Right renal pelvis (tissue), 4 donors: Measurements from ENCODE around the gene DHCR24. TPM values are rescaled to one million over a fixed set of nuclear protein-coding genes. Genes with fewer than 3 reads are reported as not detected.
"Not testable (repeated sequence)": the region's sequence is repeated elsewhere in the genome, so short reads cannot be mapped to it uniquely, and the experiment has no call there.

Source experiments
- DNase-seq, 4 donors: peaks; one replicate each; pipeline ENCODE4 v3.0.0-alpha.2; 2013; ENCODE audit warnings: low read depth in 4 of 4, low spot score in 3 of 4, missing footprints in 1 of 4
- polyA plus RNA-seq, 4 donors: library from polyadenylated mRNA; unstranded; fragments of 120-200 nt; gene quantifications; one replicate each; pipeline ENCODE4 v1.2.1, GENCODE V29; 2013; ENCODE audit not compliant: insufficient read length in 4 of 4

The DHCR24 gene
- polyA plus RNA-seq, 4 donors: 72.1 to 92.3 (median 79.8) TPM

GRCh38 chr1:54889132-54889725 is 2.2 kb upstream of the DHCR24 start:
- no peak for DNase-seq

GRCh38 chr1:54888080-54888733 is 1.2 kb upstream of the DHCR24 start:
- no peak for DNase-seq

- DNase-seq: no peak
These were observed 673 bp upstream of the DHCR24 start for GRCh38 chr1:54887665-54888071.

- no peak for DNase-seq
These were observed 930 bp downstream of the DHCR24 start for GRCh38 chr1:54885807-54886723.

GRCh38 chr1:54885237-54885679 is 1.7 kb downstream of the DHCR24 start:
- no peak for DNase-seq

DNA sequence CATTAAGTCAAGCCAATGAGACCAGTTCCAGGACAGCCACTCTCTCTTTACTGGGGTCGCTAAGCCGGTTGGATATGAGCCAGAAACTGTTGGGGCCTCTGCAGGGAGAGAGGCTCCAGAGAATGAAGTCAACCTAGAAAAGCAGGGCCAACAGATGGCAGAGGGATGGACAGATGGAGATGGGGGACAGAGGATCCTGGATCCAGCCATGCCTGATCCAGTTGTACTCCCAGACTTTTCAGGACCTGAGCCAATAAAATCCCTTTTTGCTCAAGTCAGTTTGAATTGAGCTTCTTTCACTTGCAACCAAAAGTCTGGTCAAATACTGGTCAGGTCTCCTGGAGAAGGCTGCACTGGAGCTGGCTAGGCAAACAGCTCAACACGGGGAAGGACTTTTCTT is 2.2 kb downstream of the DHCR24 start:
- DNase-seq: no peak

DNA sequence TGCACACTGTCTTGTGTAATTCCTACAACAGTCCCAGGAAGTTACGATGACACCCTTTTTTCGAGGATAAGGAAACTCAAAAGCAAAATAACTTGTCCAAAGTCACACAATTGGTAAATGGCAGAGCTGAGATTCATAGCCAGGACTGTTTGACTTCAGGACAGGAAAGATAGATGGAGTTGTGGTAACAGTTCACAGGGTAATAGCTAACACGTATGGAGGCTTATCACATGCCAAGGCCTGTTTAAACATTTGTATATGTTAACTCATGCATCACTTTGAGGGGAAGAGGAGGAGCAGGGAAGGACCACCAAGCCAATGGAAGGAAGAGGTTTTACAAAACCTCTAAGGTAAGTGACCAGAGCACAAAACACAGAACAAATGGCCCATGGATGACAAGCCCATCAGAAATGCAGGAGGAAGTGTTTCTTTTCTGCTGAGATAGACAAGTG is 2.8 kb downstream of the DHCR24 start:
- no peak for DNase-seq

- no peak for DNase-seq
These were observed 3.5 kb downstream of the DHCR24 start for GRCh38 chr1:54883349-54884102.

- DNase-seq: no peak
These were observed 4.5 kb downstream of the DHCR24 start for GRCh38 chr1:54882519-54882918.

DNA sequence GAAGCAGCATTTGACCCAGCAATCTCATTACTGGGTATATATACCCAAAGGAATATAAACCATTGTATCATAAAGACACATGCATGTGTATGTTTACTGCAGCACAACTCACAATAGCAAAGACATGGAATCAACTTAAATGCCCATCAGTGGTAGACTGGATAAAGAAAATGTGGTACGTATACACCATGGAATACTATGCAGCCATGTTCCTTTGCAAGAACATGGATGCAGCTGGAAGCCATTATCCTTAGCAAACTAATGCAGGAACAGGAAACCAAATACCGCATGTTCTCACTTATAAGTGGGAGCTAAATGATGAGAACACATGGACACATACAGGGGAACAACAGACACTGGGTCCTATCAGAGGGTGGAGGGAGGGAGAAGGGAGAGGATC is 5.4 kb downstream of the DHCR24 start:
- DNase-seq: not testable (repeated sequence)

DNA sequence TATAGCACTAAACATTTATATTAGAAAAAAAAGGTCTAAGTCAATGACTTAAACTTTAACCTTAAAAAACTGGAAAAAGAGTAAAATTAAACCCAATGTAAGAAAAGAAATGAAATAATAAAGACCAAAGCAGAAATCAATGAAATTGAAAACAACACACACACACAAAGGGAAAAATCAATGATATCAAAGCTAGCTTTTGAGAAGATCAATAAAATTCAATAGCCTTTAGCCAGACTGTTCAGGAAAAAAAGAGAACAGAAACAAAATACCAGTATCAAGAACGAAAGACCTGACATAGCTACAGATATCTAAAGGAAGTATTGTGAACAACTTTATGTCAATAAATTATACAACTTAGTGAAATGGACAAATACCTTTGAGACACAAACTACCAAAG is 7.1 kb downstream of the DHCR24 start:
- DNase-seq: no peak

GRCh38 chr1:54876814-54877213 is 10.2 kb downstream of the DHCR24 start:
- DNase-seq: no peak

DNA sequence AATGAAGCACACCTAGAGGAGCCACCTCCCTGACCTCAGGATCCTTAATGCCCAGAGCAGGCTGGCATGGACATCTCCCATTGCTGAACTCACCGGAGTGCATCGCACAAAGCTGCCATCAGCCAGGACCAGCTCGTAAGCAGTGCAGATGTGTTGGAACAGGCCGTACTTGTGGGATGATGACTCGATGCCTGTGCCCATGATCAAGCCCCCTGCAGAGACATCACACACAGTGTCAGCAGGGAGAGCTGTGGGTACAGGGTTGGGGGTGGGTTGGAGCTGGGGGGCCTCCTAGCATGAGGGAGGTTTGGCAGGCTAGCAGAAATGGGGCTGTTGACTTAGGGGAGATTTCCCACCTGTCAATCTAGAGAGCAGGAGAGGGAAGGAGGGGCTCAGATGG is 12.0 kb downstream of the DHCR24 start:
- DNase-seq: no peak

DNA sequence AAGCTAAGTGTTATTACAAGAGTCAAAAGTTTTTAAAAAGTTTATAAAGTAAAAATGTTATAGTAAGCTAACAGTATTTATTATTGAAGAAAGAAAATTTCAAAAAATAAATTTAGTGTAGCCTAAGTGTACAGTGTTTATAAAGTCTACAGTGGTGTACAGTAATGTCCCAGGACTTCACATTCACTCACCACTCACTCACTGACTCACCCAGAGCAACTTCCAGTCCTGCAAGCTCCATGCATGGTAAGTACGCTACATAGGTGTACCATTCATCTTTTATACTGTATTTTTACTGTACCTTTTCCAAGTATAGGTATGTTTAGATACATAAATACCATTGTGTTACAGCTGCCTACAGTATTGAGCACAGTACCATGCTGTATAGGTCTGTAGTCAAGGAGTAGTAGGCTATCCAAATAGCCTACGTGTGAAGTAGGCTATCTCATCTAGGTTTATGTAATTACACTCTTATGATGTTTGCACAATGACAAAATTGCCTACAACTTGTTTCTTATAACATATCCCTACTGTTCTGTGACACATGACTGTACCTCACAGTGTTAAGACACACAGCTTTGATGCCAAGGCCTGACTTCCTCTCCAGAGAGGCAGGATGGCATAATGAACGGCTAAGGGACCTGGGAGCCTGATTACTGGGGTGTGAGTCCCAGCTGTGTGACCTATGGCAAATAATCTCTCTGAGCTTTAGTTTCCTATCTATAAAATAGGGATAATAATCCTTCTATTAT is 12.7 kb downstream of the DHCR24 start:
- DNase-seq: no peak

DNA sequence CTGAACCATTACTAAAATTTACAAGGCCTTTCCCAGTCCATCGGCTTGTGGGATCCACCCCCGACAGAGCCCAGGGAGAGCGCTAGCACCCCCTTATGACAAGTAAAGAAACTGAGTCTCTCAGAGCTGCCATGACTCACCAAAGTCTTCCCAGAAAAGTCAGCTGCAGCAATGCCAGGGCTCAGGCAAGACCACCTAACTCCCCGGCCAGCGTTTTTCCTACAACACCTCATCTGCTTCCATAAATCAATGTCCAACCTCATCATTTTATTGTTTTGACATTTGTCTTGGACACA is 15.0 kb downstream of the DHCR24 start:
- no peak for DNase-seq

GRCh38 chr1:54871275-54872035 is 15.5 kb downstream of the DHCR24 start:
- no peak for DNase-seq

- no peak for DNase-seq
These were observed 16.1 kb downstream of the DHCR24 start for GRCh38 chr1:54870869-54871268.

- no peak for DNase-seq
These were observed 17.7 kb downstream of the DHCR24 start for GRCh38 chr1:54869173-54869851.

- DNase-seq: no peak
These were observed 19.3 kb downstream of the DHCR24 start for GRCh38 chr1:54867717-54868057.
